A549 (cell line): ENCODE data around the gene HNF4A. TPM values are rescaled to one million over a fixed set of nuclear protein-coding genes. Genes with fewer than 3 reads are reported as not detected.

Source experiments
- ATAC-seq, 2 experiments: fragments of 200-7000 bp in 1 of 2; fragments of >200 bp in 1 of 2; cut with Nextera tagmentation in 1 of 2; cut with Tn5 transposase in 1 of 2; 3 replicates each; pipeline versions ENCODE4 v1.8.0 to v1.9.1; 2018 to 2020; ENCODE audit warnings: mild to moderate bottlenecking in 1 of 2, moderate library complexity in 1 of 2
- CTCF ChIA-PET: fragments of 300-600 bp; sonication (Branson Sonifier 250); formaldehyde crosslinking; extraction: SDS; loops from one replicate; lab custom pipeline; 2021; ENCODE audit warnings: antibody characterized with exemption, inconsistent platforms; lab: Yijun Ruan, JAX
- POLR2A ChIA-PET: fragments of 350-600 bp; formaldehyde crosslinking; extraction: SDS; loops from one replicate; lab custom pipeline; 2021; ENCODE audit warnings: antibody characterized with exemption, inconsistent platforms; lab: Yijun Ruan, JAX
- DNase-seq, 2 experiments: peaks; one replicate each; pipeline versions ENCODE4 v3.0.0 to v3.0.0-alpha.2; 2011 to 2016; ENCODE audit warnings: low read depth in 1 of 2, low spot score in 1 of 2
- FAIRE-seq: peaks from 2 replicates; lab custom pipeline; 2011; peaks lifted over from hg19 to GRCh38; lab: Jason Lieb, UNC
- H3K27ac ChIP-seq, 2 experiments: fragments of >200 bp; sonication (Bioruptor Twin); formaldehyde crosslinking; 3 replicates each; pipeline ENCODE4 v1.5.1; 2016 to 2017
- H3K4me1 ChIP-seq: fragments of >200 bp; sonication (Bioruptor Twin); formaldehyde crosslinking; 3 replicates; pipeline ENCODE4 v1.6.1; 2016
- H3K4me2 ChIP-seq: fragments of >200 bp; sonication (Bioruptor Twin); formaldehyde crosslinking; 3 replicates; pipeline ENCODE4 v1.6.1; 2016
- H3K4me3 ChIP-seq: fragments of >200 bp; sonication (Bioruptor Twin); formaldehyde crosslinking; 3 replicates; pipeline ENCODE4 v1.5.1; 2016
- H3K9me3 ChIP-seq: fragments of >200 bp; sonication (Bioruptor Twin); formaldehyde crosslinking; 3 replicates; pipeline ENCODE4 v1.6.1; 2016
- CBX8 ChIP-seq: fragments of 200-600 bp; sonication (generic); IDR thresholded peaks from 2 replicates; pipeline ENCODE4 v1.6.1; 2016
- CEBPB ChIP-seq, 2 experiments: fragments of >200 bp in 1 of 2; sonication (Bioruptor Twin) in 1 of 2; formaldehyde crosslinking in 1 of 2; IDR thresholded peaks; 2 replicates each; pipeline ENCODE4 v1.6.1; 2012 to 2016
- EHF ChIP-seq: fragments of 250-450 bp; sonication (Bioruptor Pico); IDR thresholded peaks from 2 replicates; pipeline ENCODE4 v1.5.0; 2020; ENCODE audit warnings: mild to moderate bottlenecking
- EP300 ChIP-seq, 2 experiments: fragments of >200 bp; sonication (Bioruptor Twin); formaldehyde crosslinking; IDR thresholded peaks; 2 replicates in 1 of 2; 3 replicates in 1 of 2; pipeline ENCODE4 v1.6.1; 2016 to 2017
- ESRRA ChIP-seq: fragments of 150-350 bp; IDR thresholded peaks from 2 replicates; pipeline ENCODE4 v1.6.1; 2014; ENCODE audit warnings: mild to moderate bottlenecking, low read length, borderline replicate concordance
- GATA3 ChIP-seq: IDR thresholded peaks from 2 replicates; pipeline ENCODE4 v1.6.1; 2012; ENCODE audit warnings: borderline replicate concordance
- HDAC2 ChIP-seq: fragments of 200-600 bp; sonication (generic); IDR thresholded peaks from 2 replicates; pipeline ENCODE4 v1.6.1; 2016
- HEYL ChIP-seq: fragments of 250-450 bp; sonication (Bioruptor Pico); IDR thresholded peaks from 2 replicates; pipeline ENCODE4 v1.8.0; 2021; ENCODE audit warnings: mild to moderate bottlenecking, moderate library complexity
- KDM1A ChIP-seq: fragments of 200-600 bp; sonication (generic); IDR thresholded peaks from 2 replicates; pipeline ENCODE4 v1.6.1; 2016; ENCODE audit warnings: low read depth, mild to moderate bottlenecking
- KDM5A ChIP-seq: fragments of 200-600 bp; sonication (generic); IDR thresholded peaks from 2 replicates; pipeline ENCODE4 v1.6.1; 2016; ENCODE audit warnings: antibody characterized with exemption, mild to moderate bottlenecking
- MAFK ChIP-seq: fragments of 450-650 bp; IDR thresholded peaks from 2 replicates; pipeline ENCODE4 v1.6.1; 2014; ENCODE audit not compliant: partially characterized antibody
- NFE2L2 ChIP-seq: fragments of 150-350 bp; conservative IDR thresholded peaks from 2 replicates; pipeline ENCODE4 v1.6.1; 2014; ENCODE audit warnings: low read length
- NR3C1 ChIP-seq: fragments of >200 bp; sonication (Bioruptor Twin); formaldehyde crosslinking; IDR thresholded peaks from 3 replicates; pipeline ENCODE4 v1.6.1; 2017
- PBX3 ChIP-seq: IDR thresholded peaks from 2 replicates; pipeline ENCODE4 v1.6.1; 2012
- RAD21 ChIP-seq, 2 experiments: fragments of >200 bp in 1 of 2; sonication (Bioruptor Twin) in 1 of 2; formaldehyde crosslinking in 1 of 2; IDR thresholded peaks in 1 of 2; conservative IDR thresholded peaks in 1 of 2; 2 replicates in 1 of 2; 3 replicates in 1 of 2; pipeline ENCODE4 v1.6.1; 2012 to 2018; ENCODE audit warnings: inconsistent platforms in 1 of 2
- RNF2 ChIP-seq: fragments of 200-600 bp; sonication (generic); IDR thresholded peaks from 2 replicates; pipeline ENCODE4 v1.6.1; 2016; ENCODE audit warnings: low read depth, mild to moderate bottlenecking, antibody characterized with exemption, moderate library complexity, borderline replicate concordance
- ZFP36 ChIP-seq: fragments of 450-650 bp; IDR thresholded peaks from 2 replicates; pipeline ENCODE4 v1.6.1; 2014; ENCODE audit warnings: borderline replicate concordance; ENCODE audit not compliant: partially characterized antibody
- ZNF302 ChIP-seq: fragments of 250-450 bp; sonication (Bioruptor Pico); IDR thresholded peaks from 2 replicates; pipeline ENCODE4 v1.9.0; 2021; ENCODE audit warnings: inconsistent platforms, mild to moderate bottlenecking, moderate library complexity
- ZSCAN20 ChIP-seq: fragments of 250-450 bp; sonication (Bioruptor Pico); IDR thresholded peaks from 2 replicates; pipeline ENCODE4 v1.8.0; 2022; ENCODE audit warnings: mild to moderate bottlenecking, moderate library complexity
- WGBS: methylation state at CpG from one replicate; pipeline ENCODE4 v1.1.6; 2017; ENCODE audit errors: missing lambda C conversion rate; 5-methylcytosine and 5-hydroxymethylcytosine counted together
- polyA plus RNA-seq, 4 experiments: library from polyadenylated mRNA; depleted of rRNA in 3 of 4; stranded (reverse); fragments of >200 nt; fragmentation: RNase III in 1 of 4; extraction: RNeasy Plus Mini Kit Qiagen cat#74134 plus additional on column Dnase treatment in 1 of 4; gene quantifications; 2 replicates in 3 of 4; 3 replicates in 1 of 4; pipeline ENCODE4 v1.2.3, GENCODE V29; 2011 to 2017
- TF ChIP-seq, protein P1 (sequence below): fragments of 450-650 bp; IDR thresholded peaks from 2 replicates; pipeline ENCODE4 v1.6.1; 2014; ENCODE audit warnings: antibody characterized with exemption
- TF ChIP-seq, protein P2 (sequence below): fragments of >200 bp; sonication (Bioruptor Twin); formaldehyde crosslinking; IDR thresholded peaks from 2 replicates; pipeline ENCODE4 v1.6.1; 2016
- TF ChIP-seq, protein P3 (sequence below): IDR thresholded peaks from 2 replicates; pipeline ENCODE4 v1.6.1; 2012
- TF ChIP-seq, protein P4 (sequence below): fragments of 150-350 bp; IDR thresholded peaks from 2 replicates; pipeline ENCODE4 v1.6.1; 2014; ENCODE audit warnings: low read depth, mild to moderate bottlenecking, low read length
- TF ChIP-seq, protein P5 (sequence below): fragments of 250-450 bp; sonication (Bioruptor Pico); IDR thresholded peaks from 2 replicates; pipeline ENCODE4 v1.5.0; 2021; ENCODE audit warnings: mild to moderate bottlenecking, moderate library complexity, borderline replicate concordance

The HNF4A gene
- polyA plus RNA-seq, 2 of the 4 experiments (the other 2 are of a cell fraction): 20.0 to 26.2 TPM

DNA sequence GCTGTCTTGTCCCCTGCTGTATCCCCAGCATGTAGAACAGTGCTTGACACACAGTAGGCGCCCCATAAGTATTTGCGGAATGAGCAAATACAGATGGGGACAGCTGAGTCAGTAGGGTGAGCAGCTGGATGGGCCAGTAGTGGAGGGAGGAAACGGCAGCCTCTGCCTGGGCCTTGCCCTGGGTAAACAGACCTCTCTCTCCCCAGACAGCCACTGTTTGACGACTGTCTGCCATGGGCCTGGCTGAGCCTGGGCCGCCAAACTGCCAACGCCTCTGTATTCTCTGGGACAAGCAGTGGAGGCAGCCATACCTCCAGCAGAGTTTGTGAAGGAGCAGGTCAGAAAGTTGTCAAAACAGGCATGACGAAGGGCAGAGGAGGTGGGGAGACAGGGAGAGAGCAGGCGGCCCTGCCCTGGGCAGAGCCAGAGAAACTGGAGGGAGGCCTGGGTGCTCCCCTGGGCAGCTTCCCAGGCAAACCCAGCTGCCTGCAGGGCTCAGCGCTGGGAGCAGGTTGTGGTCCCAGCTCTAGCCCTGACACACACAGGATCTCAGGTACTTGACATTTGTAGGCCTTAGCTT, 15.2 kb downstream of the HNF4A start (continued):
- TF ChIP-seq CEBPB (IDR thresholded peaks at IDR 0.05) (peak in 1 of 2 experiments; percentile 55; a peak in 1 of 4 replicates), EHF (CRISPR knock-in tag) (no peak), NFE2L2 (no peak), HDAC2 (no peak), CBX8 (no peak), ZNF302 (CRISPR knock-in tag) (no peak), NR3C1 (no peak), MAFK (peak; percentile 90), GATA3 (peak; percentile 89), ZSCAN20 (CRISPR knock-in tag) (no peak), RNF2 (no peak), EP300 (IDR thresholded peaks at IDR 0.05) (peak; percentile 72), KDM5A (no peak), KDM1A (no peak), ZFP36 (no peak), HEYL (CRISPR knock-in tag) (no peak), ESRRA (no peak), PBX3 (peak; percentile 83)
- TF ChIP-seq, protein P1, sequence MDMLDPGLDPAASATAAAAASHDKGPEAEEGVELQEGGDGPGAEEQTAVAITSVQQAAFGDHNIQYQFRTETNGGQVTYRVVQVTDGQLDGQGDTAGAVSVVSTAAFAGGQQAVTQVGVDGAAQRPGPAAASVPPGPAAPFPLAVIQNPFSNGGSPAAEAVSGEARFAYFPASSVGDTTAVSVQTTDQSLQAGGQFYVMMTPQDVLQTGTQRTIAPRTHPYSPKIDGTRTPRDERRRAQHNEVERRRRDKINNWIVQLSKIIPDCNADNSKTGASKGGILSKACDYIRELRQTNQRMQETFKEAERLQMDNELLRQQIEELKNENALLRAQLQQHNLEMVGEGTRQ: no peak
- TF ChIP-seq, protein P2, sequence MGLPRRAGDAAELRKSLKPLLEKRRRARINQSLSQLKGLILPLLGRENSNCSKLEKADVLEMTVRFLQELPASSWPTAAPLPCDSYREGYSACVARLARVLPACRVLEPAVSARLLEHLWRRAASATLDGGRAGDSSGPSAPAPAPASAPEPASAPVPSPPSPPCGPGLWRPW: no peak
- TF ChIP-seq, protein P3, sequence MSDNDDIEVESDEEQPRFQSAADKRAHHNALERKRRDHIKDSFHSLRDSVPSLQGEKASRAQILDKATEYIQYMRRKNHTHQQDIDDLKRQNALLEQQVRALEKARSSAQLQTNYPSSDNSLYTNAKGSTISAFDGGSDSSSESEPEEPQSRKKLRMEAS: peak; percentile 87
- TF ChIP-seq, protein P4, sequence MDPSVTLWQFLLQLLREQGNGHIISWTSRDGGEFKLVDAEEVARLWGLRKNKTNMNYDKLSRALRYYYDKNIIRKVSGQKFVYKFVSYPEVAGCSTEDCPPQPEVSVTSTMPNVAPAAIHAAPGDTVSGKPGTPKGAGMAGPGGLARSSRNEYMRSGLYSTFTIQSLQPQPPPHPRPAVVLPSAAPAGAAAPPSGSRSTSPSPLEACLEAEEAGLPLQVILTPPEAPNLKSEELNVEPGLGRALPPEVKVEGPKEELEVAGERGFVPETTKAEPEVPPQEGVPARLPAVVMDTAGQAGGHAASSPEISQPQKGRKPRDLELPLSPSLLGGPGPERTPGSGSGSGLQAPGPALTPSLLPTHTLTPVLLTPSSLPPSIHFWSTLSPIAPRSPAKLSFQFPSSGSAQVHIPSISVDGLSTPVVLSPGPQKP: no peak
- TF ChIP-seq, protein P5, sequence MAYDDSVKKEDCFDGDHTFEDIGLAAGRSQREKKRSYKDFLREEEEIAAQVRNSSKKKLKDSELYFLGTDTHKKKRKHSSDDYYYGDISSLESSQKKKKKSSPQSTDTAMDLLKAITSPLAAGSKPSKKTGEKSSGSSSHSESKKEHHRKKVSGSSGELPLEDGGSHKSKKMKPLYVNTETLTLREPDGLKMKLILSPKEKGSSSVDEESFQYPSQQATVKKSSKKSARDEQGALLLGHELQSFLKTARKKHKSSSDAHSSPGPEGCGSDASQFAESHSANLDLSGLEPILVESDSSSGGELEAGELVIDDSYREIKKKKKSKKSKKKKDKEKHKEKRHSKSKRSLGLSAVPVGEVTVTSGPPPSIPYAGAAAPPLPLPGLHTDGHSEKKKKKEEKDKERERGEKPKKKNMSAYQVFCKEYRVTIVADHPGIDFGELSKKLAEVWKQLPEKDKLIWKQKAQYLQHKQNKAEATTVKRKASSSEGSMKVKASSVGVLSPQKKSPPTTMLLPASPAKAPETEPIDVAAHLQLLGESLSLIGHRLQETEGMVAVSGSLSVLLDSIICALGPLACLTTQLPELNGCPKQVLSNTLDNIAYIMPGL (CRISPR knock-in tag): no peak
- TF ChIP-seq, all 56 proteins: peak for 17

GRCh38 chr20:44382641-44383040, 27.1 kb downstream of the HNF4A start:
- Histone ChIP-seq H3K4me3 (no peak overlapping the region), H3K27ac (peak overlapping the region; percentile 78 to 80), H3K9me3 (no peaks in the 10 kb centered on the region), H3K4me2 (peak overlapping the region; percentile 41), H3K4me1 (peaks cover 70% of the 10 kb centered on the region)
- ChIA-PET CTCF (interaction anchor here (0.6 to 10.3 kb wide), 13 partner anchors 9 to 227 kb away, joined by 3 to 241 read pairs (median 5); partner anchors contain the start of gene FITM2), POLR2A (no interaction called here)
- FAIRE-seq: no peak
- DNase-seq: peak in 1 of 2 experiments; percentile 69
- 6% methylated on average over 2 of the region's 2 CpGs for WGBS
- TF ChIP-seq RAD21 (conservative IDR thresholded peaks at IDR 0.05 in 1 of 2, IDR thresholded peaks at IDR 0.05 in 1 of 2) (no peak), MAFK (peak; percentile 36)
- ATAC-seq: peak in 1 of 2 experiments; percentile 16; a peak in 1 of 6 replicates
